Activated CD4-positive, CD25-positive, alpha-beta regulatory T cell (primary cell): ENCODE data around the gene SDC1.

ENCODE experiments used
- DNase-seq, 4 experiments: peaks; one replicate each; lab custom pipeline; 2025; lab: John Stamatoyannopoulos, UW

Gene SDC1

DNA sequence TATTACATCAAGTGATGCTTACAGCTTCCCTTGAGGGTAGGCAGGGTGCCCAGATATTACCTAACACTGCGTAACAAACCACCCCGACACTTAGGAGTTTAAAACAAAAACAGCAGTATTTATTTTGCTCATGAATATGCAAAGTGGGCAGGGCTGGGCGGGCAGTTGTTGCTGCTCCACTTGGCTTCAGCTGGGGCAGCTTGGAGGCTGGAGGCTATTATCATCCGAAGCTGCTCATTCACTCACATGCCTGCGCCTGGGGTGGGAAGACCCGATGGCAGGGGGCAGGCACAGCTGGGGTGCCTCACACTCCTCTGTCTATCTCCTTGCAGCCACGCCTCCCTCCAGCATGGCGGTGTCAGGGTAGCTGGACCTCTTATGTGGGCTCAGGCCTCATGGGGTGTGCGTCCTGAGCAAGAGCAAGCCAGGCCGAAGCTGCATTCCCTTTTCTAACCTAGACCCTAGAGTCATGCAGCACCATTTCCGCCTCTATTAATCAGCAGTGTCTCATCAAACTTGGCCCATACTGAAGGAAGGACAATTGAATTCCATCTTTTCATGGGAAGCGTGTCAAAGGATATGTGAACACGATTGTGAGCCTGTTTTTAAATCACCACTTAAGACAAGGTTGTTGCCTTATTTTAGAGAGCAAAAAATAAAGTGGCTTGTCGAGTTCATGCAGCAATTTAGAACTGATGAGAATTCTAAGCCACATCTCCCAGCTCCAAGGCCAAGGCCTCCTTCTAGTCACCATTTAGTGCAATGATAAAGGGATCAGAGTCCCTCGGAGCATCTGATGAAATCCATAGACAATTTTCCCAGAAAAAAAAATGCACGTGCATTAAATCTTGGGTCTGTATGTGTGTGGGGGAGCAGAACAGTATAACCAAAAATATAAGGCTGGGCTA lies 54.9 kb downstream of the SDC1 start:
- DNase-seq: no peak

GRCh38 chr2:20168727-20169696 lies 55.9 kb downstream of the SDC1 start:
- no peak for DNase-seq

GRCh38 chr2:20168048-20168726 lies 56.7 kb downstream of the SDC1 start:
- DNase-seq: no peak

DNA sequence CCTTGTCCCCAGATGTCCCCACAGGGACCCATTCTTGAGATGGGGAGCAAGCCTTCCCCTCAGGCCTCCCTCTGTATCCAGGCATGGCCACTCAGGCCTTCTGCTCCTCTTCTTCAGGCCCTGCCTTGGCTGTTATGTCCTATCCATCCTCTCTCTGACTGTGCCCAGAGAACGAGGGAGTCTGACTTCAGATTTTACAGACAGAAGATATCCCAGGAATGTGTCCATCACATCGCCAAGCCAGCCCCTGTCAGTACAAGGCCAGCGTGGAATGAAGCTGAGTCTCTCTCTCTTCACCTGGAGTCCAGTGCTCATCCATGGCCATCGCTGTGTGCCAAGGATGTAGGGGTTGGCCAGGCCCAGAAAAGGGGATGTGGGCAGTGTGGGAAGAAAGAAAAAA lies 57.6 kb downstream of the SDC1 start:
- DNase-seq: no peak

- no peak for DNase-seq
Measured at GRCh38 chr2:20165677-20166509, 59.0 kb downstream of the SDC1 start.

GRCh38 chr2:20164734-20165478 lies 60.0 kb downstream of the SDC1 start:
- no peak for DNase-seq

GRCh38 chr2:20164061-20164733 lies 60.7 kb downstream of the SDC1 start:
- no peak for DNase-seq

GRCh38 chr2:20159411-20160070 lies 65.4 kb downstream of the SDC1 start:
- no peak for DNase-seq

- no peak for DNase-seq
Measured at GRCh38 chr2:20157193-20157891, 67.6 kb downstream of the SDC1 start.

- no peak for DNase-seq
Measured at GRCh38 chr2:20156836-20157192, 68.1 kb downstream of the SDC1 start.

GRCh38 chr2:20156076-20156759 lies 68.7 kb downstream of the SDC1 start:
- no peak for DNase-seq

DNA sequence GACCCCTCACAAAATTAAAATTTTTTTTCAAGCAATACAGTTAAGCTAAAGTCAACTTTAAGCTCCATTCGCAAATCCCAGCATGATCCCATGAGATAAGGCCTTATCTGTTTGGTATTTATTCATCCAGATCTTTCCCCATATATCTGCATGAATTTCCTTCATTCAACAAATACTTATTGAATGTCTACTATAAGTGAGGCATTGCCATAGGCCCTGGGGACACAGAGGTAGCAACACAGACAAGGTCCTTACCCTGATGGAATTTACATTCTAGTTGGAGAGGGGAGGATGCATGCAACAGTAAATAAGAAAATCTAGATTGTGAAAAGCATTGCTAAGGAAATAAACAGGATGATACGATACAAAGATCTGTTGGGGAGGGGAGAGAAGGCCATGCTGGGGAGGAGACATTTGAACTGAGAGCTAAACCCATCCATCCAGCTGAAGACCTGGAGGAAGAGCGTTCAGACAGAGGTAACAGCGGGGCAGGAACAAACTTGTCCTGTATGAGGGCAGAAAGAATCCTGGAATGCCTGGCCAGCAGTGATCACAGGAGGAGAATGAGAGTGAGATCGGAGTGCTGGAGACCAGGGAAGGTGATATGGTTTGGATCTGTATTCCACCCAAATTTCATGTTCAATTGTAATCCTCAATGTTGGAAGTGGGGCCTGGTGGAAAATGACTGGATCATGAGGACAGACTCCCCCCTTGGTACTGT lies 71.6 kb downstream of the SDC1 start:
- no peak for DNase-seq

DNA sequence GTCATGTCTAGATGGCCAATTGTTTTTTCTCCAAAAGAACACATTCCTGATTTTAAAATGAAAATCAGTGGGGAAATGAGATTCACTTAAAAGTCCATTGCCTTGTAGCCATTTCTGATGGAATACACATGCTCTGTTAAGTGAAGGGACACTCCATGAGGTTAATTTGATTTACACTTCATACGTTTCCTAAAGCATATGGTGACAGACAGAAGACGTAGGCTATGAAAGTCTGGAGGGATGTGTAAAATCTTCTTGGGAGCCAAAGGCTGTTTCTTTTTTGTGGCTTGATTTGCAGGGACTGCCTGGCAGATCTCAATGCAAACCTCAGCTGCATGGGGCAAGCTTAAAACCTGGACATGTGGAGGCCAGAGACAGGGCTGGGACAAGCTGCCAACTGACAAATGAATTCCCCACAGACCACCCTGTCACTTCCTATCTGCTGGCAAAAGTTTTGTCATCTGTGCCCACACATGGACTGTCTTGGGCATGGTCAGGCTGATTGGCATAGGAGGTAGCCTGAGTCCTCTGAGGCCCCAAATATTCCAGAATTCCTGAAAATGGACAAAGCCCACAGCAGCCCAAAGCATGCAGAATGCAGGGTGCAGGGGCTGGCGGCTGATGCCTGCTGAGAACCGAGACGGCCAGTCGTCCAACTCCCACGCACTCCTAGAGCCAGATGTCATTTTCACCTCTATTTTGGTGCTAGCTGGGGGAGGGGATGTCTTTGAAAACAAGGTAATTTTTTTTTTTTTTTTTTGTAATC lies 73.9 kb downstream of the SDC1 start:
- no peak for DNase-seq
